ENCODE data around the gene KATNAL2. TPM values are rescaled to one million over a fixed set of nuclear protein-coding genes. Genes with fewer than 3 reads are reported as not detected.
A peak's percentile ranks its signal among the peaks of the same experiment; 100 is the strongest.

Gene KATNAL2
- total RNA-seq, 4 donors from 2014 or later = 2.8 to 14.3 (median 3.6) TPM; not detected in 1

DNA sequence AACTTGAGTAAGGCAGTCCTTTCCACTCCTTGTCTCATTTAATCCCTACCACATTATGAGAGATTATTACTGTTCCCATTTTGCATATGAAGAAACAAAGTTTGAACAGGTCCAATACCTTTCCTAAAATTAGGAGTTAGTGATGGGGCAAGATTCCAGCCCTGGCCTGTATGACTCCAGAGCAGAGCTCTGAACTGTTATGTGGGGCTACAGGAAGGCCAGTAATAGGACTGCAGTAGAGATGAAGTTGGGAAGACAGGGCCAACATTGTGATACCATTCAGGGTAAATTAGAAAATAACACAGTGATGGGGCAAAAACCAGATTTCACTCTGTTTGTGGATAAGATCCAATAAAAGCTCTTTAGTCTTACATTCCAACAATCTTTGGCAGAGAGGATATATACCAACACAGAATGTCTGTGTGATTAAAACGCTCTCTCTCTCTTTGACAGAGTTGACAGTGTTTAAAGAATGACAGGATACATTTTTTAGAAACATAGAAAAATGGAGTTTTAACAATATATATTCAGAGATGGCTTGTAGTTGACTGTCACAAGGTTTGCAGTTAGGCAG, 22.7 kb downstream of the KATNAL2 start:
- H3K9me3 ChIP-seq = no peaks in the 10 kb centered on the region
- H3K27ac ChIP-seq = no peak overlapping the region
- no peaks in the 10 kb centered on the region for H3K4me1 ChIP-seq
- TF ChIP-seq, protein P1, sequence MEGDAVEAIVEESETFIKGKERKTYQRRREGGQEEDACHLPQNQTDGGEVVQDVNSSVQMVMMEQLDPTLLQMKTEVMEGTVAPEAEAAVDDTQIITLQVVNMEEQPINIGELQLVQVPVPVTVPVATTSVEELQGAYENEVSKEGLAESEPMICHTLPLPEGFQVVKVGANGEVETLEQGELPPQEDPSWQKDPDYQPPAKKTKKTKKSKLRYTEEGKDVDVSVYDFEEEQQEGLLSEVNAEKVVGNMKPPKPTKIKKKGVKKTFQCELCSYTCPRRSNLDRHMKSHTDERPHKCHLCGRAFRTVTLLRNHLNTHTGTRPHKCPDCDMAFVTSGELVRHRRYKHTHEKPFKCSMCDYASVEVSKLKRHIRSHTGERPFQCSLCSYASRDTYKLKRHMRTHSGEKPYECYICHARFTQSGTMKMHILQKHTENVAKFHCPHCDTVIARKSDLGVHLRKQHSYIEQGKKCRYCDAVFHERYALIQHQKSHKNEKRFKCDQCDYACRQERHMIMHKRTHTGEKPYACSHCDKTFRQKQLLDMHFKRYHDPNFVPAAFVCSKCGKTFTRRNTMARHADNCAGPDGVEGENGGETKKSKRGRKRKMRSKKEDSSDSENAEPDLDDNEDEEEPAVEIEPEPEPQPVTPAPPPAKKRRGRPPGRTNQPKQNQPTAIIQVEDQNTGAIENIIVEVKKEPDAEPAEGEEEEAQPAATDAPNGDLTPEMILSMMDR (IDR thresholded peaks at IDR 0.05) = no peak
- no peak for TF ChIP-seq POLR2A (IDR thresholded peaks at IDR 0.05)
- no peaks in the 10 kb centered on the region for H3K36me3 ChIP-seq
- no peak for DNase-seq
- intact Hi-C loops (cut with DNase I; ENCODE audit: low total_unique reads) = no loop called here
- no peak overlapping the region for H3K4me3 ChIP-seq
- no peaks in the 10 kb centered on the region for H3K27me3 ChIP-seq

DNA sequence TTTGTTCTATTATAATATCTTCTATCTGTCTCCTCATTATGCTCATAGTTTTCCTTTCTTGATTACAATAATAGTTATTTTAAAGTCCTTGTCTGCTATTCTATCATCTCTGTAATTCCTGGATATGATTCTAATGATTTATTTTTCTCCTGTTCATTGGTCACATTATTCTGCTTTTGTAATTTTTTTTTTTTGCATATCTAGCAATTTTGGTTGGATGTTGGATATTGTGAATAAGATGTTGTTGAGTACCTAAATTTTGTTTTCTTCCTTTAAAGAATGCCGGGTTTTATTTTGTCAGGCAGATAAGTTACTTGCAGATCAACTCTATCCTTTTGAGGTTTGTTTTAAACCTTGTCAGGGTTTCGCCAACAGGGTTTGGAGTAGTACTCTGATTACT, 25.2 kb downstream of the KATNAL2 start:
- no peak overlapping the region for H3K27ac ChIP-seq
- TF ChIP-seq, protein P1 (IDR thresholded peaks at IDR 0.05) = no peak
- no peak for TF ChIP-seq POLR2A (IDR thresholded peaks at IDR 0.05)
- DNase-seq = no peak
- H3K9me3 ChIP-seq = no peaks in the 10 kb centered on the region
- no peak overlapping the region for H3K4me3 ChIP-seq
- intact Hi-C loops (cut with DNase I; ENCODE audit: low total_unique reads) = no loop called here
- no peaks in the 10 kb centered on the region for H3K36me3 ChIP-seq
- no peaks in the 10 kb centered on the region for H3K4me1 ChIP-seq
- no peaks in the 10 kb centered on the region for H3K27me3 ChIP-seq

DNA sequence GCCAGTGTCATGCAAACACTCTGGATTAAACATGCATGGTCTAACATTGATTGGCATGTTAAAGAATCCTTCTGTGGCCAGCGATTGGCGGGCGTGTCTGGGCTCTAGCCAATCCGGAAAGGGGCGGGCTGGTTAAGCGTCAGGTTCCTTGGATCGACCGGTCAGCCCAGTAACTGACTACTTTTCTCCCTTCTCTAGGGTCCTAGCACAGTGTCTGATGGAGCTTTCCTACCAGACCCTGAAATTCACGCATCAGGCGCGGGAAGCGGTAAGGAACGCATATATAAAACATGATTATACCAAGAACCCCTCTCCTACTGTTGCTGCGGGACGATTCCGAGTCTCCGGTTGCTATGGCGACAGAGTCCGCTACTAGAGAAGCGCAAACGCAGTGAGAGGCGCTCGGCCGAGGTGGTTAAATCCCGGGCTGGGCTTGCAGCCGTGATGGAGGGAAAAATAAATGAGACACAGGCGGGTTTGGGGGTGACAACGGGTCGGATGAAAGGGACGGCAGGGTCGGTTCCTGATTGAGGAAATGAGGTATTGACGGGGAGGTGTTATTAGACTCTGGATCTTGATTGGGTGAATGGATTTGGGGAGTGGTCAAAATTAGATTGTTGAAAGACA, 29.4 kb downstream of the KATNAL2 start:
- Histone ChIP-seq H3K9me3 (no peaks in the 10 kb centered on the region), H3K27ac (no peak overlapping the region), H3K27me3 (no peaks in the 10 kb centered on the region), H3K36me3 (no peaks in the 10 kb centered on the region), H3K4me1 (no peaks in the 10 kb centered on the region), H3K4me3 (peak overlapping the region; percentile 23 to 26)
- TF ChIP-seq POLR2A (IDR thresholded peaks at IDR 0.05) = no peak
- TF ChIP-seq, protein P1 (IDR thresholded peaks at IDR 0.05) = no peak
- peak; percentile 34 to 68 for DNase-seq
- intact Hi-C loops (cut with DNase I; ENCODE audit: low total_unique reads) = no loop called here

DNA sequence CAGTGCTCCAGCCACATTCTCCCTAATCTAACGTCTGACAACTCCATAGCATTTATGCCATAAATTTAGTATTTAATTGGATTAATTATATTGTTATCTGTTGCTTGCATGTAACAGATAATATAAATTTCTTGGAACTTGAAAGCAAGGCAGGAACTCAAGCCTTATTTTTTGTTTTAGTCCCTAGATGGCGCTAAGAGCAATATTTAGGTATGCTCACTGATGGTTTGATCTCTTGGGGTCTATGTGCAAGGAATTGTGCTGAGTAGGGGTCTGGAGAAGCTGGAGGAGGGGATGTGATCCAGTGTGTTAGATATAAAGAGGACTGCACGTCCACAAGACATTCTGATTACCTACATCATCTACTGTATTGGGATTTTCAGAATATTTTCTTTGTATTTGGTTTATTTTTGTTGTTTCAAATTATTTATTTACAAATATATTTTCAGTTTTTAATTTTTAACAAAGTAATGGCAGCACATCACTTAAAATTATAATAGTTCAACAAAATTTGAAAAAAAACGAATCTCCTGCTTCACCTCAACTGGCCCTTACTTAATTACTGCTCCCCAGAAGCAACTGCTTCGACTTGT, 32.8 kb downstream of the KATNAL2 start:
- Histone ChIP-seq H3K36me3 (no peaks in the 10 kb centered on the region), H3K27me3 (no peaks in the 10 kb centered on the region), H3K4me1 (no peaks in the 10 kb centered on the region), H3K9me3 (no peaks in the 10 kb centered on the region), H3K27ac (no peak overlapping the region), H3K4me3 (no peak overlapping the region)
- TF ChIP-seq, protein P1 (IDR thresholded peaks at IDR 0.05) = no peak
- no peak for TF ChIP-seq POLR2A (IDR thresholded peaks at IDR 0.05)
- intact Hi-C loops (cut with DNase I; ENCODE audit: low total_unique reads) = no loop called here
- no peak for DNase-seq

DNA sequence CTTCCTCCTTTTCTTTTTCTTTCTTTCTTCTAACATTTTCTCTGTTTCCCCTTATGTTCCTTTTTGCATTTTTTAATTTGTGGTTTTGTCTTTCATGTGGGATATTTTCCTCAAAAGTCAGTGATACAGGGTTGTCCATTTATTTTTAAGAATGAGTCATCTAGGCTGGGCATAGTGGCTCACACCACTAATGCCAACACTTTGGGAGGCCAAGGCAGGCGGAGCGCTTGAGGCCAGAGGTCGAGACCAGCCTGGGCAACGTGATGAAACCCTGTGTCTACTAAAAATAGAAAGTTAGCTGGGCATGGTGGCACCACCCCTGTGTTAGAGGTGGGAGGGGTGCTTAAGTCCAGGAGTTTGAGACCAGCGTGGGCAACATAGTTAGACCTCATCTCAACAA, 35.8 kb downstream of the KATNAL2 start:
- no peak for DNase-seq
- Histone ChIP-seq H3K36me3 (no peaks in the 10 kb centered on the region), H3K4me3 (no peak overlapping the region), H3K9me3 (no peaks in the 10 kb centered on the region), H3K27ac (no peak overlapping the region), H3K27me3 (no peaks in the 10 kb centered on the region), H3K4me1 (no peaks in the 10 kb centered on the region)
- no peak for TF ChIP-seq POLR2A (IDR thresholded peaks at IDR 0.05)
- TF ChIP-seq, protein P1 (IDR thresholded peaks at IDR 0.05) = no peak
- intact Hi-C loops (cut with DNase I; ENCODE audit: low total_unique reads) = no loop called here
